GM19468 (cell line): ENCODE results near the gene CHST5.

ENCODE experiments used
- ATAC-seq: cut with Tn5 transposase; IDR thresholded peaks from one replicate; pipeline ENCODE4 v1.9.1; 2021; ENCODE audit warnings: mild to moderate bottlenecking, moderate library complexity, moderate number of reproducible peaks; ENCODE audit not compliant: unreplicated experiment; ENCODE audit errors: extremely low read depth

CHST5 gene

DNA sequence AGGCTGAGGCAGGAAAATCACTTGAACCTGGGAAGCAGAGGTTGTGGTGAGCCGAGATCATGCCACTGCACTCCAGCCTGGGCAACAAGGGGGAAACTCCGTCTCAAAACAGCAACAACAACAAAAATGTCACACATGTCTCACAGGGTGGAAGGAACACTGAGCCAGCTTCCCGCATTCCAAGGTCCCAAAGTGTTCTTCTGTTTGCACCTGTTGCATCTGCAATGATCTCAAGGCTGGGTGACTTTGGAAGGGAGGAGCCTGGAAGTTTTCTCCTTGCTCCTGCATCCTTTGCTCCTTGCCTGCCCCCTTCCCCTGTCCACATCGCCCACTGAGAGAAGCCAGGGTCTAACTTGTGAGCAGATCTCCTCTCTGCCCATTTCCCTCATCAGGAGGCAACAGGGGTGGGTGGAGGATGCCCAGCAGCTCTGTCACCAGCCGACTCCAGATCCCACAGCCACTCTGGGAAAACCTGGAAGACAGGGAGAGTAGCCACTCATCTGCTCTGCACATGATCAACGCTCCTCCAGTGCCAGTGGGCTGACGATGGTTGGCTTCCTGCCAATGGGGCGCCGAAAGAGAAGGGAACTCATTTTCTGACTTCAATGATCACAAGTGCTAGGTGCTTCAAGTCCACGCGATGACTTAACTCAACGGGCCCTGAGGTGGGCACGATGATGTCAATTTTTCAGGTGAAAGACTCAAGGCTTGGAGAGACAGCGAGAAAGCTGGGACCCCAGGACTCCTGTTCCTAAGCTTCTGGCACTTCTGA lies 53.3 kb downstream of the CHST5 start:
- no peak for ATAC-seq

- no peak for ATAC-seq
Measured at GRCh38 chr16:75481475-75481874, 54.4 kb downstream of the CHST5 start.

GRCh38 chr16:75479421-75479990 lies 56.4 kb downstream of the CHST5 start:
- ATAC-seq, result no peak
